Measurements from ENCODE around the gene SPN.

SPN gene

DNA sequence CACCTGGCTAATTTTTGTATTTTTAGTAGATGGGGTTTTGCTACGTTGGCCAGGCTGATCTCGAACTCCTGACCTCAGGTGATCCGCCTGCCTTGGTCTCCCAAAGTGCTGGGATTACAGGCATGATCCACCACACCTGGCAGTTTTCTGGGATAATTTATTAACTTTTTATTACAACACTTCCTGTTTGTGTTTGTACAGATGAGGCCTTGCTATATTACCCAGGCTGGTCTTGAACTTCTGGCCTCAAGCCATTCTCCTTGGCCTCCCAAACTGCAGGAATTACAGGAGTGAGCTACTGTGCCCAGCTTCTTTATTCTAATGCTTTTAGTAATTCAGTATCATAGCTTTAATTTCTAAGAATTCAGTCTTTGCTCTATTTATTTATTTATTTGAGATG is 16.1 kb upstream of the SPN start:
- TF ChIP-seq, protein P1, sequence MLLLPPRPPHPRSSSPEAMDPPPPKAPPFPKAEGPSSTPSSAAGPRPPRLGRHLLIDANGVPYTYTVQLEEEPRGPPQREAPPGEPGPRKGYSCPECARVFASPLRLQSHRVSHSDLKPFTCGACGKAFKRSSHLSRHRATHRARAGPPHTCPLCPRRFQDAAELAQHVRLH (tag by site-specific recombination; IDR thresholded peaks at IDR 0.05) = no peak
- TF ChIP-seq TRIM28 (IDR thresholded peaks at IDR 0.05; ENCODE audit: borderline replicate concordance, low read length) (no peak), ZEB2 (tag by site-specific recombination; IDR thresholded peaks at IDR 0.05) (no peak), ZNF350 (tag by site-specific recombination; IDR thresholded peaks at IDR 0.05) (no peak), ZNF114 (tag by site-specific recombination; IDR thresholded peaks at IDR 0.05) (no peak), ZNF768 (tag by site-specific recombination; IDR thresholded peaks at IDR 0.05) (no peak), ZNF621 (tag by site-specific recombination; IDR thresholded peaks at IDR 0.05) (no peak), ZNF140 (tag by site-specific recombination; IDR thresholded peaks at IDR 0.05) (no peak), ZNF529 (tag by site-specific recombination; IDR thresholded peaks at IDR 0.05; ENCODE audit: insufficient replicate concordance) (no peak), ZBTB21 (tag by site-specific recombination; IDR thresholded peaks at IDR 0.05) (no peak), YY1 (tag by site-specific recombination; IDR thresholded peaks at IDR 0.05) (no peak), KLF9 (tag by site-specific recombination; IDR thresholded peaks at IDR 0.05; ENCODE audit: low read depth) (no peak), ZNF132 (tag by site-specific recombination; IDR thresholded peaks at IDR 0.05; ENCODE audit: borderline replicate concordance) (no peak), ZSCAN16 (tag by site-specific recombination; IDR thresholded peaks at IDR 0.05) (no peak), ZNF660 (tag by site-specific recombination; IDR thresholded peaks at IDR 0.05) (no peak), OVOL3 (tag by site-specific recombination; IDR thresholded peaks at IDR 0.05) (no peak)
- TF ChIP-seq, protein P2, sequence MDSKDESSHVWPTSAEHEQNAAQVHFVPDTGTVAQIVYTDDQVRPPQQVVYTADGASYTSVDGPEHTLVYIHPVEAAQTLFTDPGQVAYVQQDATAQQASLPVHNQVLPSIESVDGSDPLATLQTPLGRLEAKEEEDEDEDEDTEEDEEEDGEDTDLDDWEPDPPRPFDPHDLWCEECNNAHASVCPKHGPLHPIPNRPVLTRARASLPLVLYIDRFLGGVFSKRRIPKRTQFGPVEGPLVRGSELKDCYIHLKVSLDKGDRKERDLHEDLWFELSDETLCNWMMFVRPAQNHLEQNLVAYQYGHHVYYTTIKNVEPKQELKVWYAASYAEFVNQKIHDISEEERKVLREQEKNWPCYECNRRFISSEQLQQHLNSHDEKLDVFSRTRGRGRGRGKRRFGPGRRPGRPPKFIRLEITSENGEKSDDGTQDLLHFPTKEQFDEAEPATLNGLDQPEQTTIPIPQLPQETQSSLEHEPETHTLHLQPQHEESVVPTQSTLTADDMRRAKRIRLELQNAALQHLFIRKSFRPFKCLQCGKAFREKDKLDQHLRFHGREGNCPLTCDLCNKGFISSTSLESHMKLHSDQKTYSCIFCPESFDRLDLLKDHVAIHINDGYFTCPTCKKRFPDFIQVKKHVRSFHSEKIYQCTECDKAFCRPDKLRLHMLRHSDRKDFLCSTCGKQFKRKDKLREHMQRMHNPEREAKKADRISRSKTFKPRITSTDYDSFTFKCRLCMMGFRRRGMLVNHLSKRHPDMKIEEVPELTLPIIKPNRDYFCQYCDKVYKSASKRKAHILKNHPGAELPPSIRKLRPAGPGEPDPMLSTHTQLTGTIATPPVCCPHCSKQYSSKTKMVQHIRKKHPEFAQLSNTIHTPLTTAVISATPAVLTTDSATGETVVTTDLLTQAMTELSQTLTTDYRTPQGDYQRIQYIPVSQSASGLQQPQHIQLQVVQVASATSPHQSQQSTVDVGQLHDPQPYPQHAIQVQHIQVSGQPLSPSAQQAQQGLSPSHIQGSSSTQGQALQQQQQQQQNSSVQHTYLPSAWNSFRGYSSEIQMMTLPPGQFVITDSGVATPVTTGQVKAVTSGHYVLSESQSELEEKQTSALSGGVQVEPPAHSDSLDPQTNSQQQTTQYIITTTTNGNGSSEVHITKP (tag by site-specific recombination; IDR thresholded peaks at IDR 0.05) = no peak
- POLR2A ChIA-PET = interaction anchor here (0.6 kb wide), 1 partner anchor 703 kb away, joined by 7 read pairs; no protein-coding TSS in a partner anchor
- Histone ChIP-seq H3K36me3 (ENCODE audit: control insufficient read depth in 2 of 2, insufficient read depth in 1 of 2, low read length in 2 of 2) (no peaks in the 10 kb centered on the region), H3K4me1 (ENCODE audit: control insufficient read depth, insufficient read depth, low read length) (no peaks in the 10 kb centered on the region), H3K4me3 (ENCODE audit: low read depth, low read length) (no peak overlapping the region), H3K27ac (ENCODE audit: extremely low read depth, low read depth, low read length) (no peak overlapping the region), H3K9me3 (ENCODE audit: control insufficient read depth, insufficient read depth, low read depth, low read length) (no peaks in the 10 kb centered on the region)
- CTCF ChIA-PET = interaction anchor here (0.6 kb wide), 1 partner anchor 28 kb away, joined by 3 read pairs; no protein-coding TSS in a partner anchor

DNA sequence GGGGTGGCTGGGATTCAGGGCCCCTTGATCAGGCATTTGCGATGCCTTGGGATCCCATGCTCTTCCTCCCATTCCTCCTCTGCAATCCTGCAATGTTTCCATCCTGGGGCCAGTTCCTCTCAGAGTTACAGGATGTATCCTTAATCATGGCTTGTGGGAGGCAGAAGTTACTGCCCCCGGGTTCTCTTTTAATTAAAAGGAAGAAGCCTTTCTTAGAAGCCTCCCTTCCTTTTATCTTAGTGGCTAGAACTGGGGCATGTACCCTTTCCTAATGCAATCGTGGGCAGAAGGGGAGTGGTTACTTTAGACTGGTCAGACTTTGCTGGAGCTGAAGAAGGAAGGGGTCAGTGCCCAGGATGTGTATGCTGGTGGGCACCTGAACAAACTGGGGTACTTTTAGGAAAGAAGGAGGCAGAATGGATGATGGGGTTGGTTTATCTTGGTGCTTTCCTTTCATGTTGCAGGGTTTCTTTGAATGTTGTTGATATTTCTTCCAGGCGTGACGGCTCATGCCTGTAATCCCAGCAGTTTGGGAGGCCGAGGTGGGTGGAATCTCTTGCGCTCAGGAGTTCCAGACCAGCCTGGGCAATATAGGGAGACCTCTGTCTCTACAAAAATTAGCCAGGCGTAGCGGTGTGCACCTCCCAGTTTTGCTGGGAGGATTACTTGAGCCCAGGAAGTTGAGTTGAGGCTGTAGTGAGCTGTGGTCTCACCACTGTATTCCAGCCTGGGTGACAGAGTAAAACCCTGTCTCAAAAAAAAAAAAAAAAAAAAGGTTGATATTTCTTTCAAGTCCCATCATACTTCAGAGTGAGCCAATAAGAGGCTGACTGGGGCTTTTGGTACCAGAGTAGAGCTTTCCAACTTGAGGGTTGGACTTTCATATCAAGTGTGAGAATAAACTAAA is 13.2 kb upstream of the SPN start:
- ChIA-PET CTCF (no interaction called here), POLR2A (interaction anchor here (0.6 kb wide), 1 partner anchor 9 kb away, joined by 3 read pairs; no protein-coding TSS in a partner anchor)
- TF ChIP-seq EGR2 (tag by site-specific recombination; IDR thresholded peaks at IDR 0.05; ENCODE audit: low read depth) (peak; percentile 68), ZFP41 (tag by site-specific recombination; IDR thresholded peaks at IDR 0.05; ENCODE audit: borderline replicate concordance) (no peak), ZNF530 (tag by site-specific recombination; IDR thresholded peaks at IDR 0.05; ENCODE audit: low read depth) (no peak)
- Histone ChIP-seq H3K4me1 (ENCODE audit: control insufficient read depth, insufficient read depth, low read length) (no peaks in the 10 kb centered on the region), H3K36me3 (ENCODE audit: control insufficient read depth in 2 of 2, insufficient read depth in 1 of 2, low read length in 2 of 2) (no peaks in the 10 kb centered on the region), H3K27ac (ENCODE audit: extremely low read depth, low read depth, low read length) (no peak overlapping the region), H3K9me3 (ENCODE audit: control insufficient read depth, insufficient read depth, low read depth, low read length) (no peaks in the 10 kb centered on the region), H3K4me3 (ENCODE audit: low read depth, low read length) (no peak overlapping the region)
